ENCODE measurements around the gene EIPR1.
A peak's percentile ranks its signal among the peaks of the same experiment; 100 is the strongest.

Gene EIPR1

DNA sequence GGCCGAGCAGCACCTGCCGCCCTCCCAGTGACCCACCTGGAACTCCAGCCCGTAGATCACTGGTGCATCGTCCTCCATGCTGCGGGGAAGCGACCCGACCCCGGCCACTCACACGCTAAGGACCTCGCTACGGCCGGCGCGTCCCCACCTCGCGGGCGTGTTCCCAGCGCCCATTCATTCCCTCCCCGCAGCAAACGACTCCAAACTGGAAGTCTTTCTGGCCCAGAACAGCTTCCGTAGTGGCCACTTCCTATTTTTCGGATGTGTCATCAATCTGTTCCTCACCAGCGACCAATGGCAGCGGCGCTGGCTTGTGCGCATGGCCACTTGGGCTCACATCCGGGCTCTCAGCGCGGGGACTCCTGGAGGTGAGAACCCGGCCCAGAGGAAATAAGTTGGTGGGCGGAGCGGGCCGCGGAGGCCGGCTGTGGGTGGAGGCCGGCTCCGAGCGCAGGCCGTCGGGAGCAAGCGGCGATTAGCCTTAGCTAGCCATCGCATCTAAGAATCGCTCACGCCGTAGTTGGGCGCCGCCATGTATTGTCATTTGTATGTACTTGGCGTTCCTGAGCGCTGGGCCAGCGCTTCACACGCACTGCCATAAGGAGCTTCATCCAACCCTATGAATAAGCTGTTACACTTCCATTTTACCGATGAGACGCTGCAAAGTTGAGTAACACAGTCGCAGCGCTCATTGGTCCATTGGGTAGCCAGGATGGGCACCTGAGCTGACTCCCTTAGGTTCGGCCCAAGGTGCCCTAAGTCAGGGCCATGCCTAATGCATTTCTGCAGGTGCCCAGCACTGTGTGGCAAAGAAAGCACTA lies at the start of gene EIPR1:
EIPR1 (minus strand) TSS at position 207 of the 821 bp plus-strand sequence; CDS start at position 78, 129 bp downstream.
- Histone ChIP-seq H3K9ac (ENCODE audit: low read length) (peak within 1 kb of the TSS; percentile 63), H3K27me3 (ENCODE audit: control insufficient read depth, insufficient read depth, low read length) (no peaks in the 10 kb centered on the region), H3K4me3 (ENCODE audit: low read length) (peak within 1 kb of the TSS; percentile 52), H3K4me1 (ENCODE audit: control insufficient read depth, insufficient read depth, low read length) (peaks cover 21% of the 10 kb centered on the region), H3K36me3 (ENCODE audit: control insufficient read depth, insufficient read depth, low read length) (no peaks in the 10 kb centered on the region), H3K9me3 (ENCODE audit: control insufficient read depth, low read length) (no peaks in the 10 kb centered on the region)

- Histone ChIP-seq H3K36me3 (ENCODE audit: control insufficient read depth, insufficient read depth, low read length) (peaks cover 8% of the 10 kb centered on the region), H3K27me3 (ENCODE audit: control insufficient read depth, insufficient read depth, low read length) (no peaks in the 10 kb centered on the region), H3K4me1 (ENCODE audit: control insufficient read depth, insufficient read depth, low read length) (no peaks in the 10 kb centered on the region), H3K9ac (ENCODE audit: low read length) (no peak overlapping the region), H3K4me3 (ENCODE audit: low read length) (no peak overlapping the region), H3K9me3 (ENCODE audit: control insufficient read depth, low read length) (no peaks in the 10 kb centered on the region)
Measured at GRCh38 chr2:3427272-3427671, 49.7 kb upstream of the EIPR1 start.

DNA sequence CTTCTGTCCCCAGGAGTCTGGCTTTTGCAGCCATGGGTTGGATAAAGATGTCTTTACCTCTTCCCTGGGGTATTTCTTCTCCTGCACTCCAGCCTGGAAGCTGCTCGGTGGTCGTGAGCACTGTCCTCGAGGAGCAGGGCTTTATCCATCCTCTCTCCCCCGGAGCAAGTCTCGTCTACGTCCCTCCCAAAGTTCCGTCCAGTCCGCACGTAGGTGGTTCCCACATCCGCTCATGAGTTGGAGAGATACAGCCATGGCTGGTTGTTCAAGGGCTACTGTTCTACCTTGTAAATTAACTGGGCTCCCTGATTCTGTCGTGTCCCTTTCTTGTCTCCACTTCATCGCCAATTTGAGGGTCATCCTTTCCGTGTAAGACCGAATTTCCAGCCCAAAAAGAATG lies 49.0 kb upstream of the EIPR1 start:
- no peaks in the 10 kb centered on the region for H3K27me3 ChIP-seq (ENCODE audit: control insufficient read depth, insufficient read depth, low read length)
- H3K4me1 ChIP-seq (ENCODE audit: control insufficient read depth, insufficient read depth, low read length): no peaks in the 10 kb centered on the region
- H3K9ac ChIP-seq (ENCODE audit: low read length): no peak overlapping the region
- H3K9me3 ChIP-seq (ENCODE audit: control insufficient read depth, low read length): no peaks in the 10 kb centered on the region
- no peak overlapping the region for H3K4me3 ChIP-seq (ENCODE audit: low read length)
- peaks cover 8% of the 10 kb centered on the region for H3K36me3 ChIP-seq (ENCODE audit: control insufficient read depth, insufficient read depth, low read length)

DNA sequence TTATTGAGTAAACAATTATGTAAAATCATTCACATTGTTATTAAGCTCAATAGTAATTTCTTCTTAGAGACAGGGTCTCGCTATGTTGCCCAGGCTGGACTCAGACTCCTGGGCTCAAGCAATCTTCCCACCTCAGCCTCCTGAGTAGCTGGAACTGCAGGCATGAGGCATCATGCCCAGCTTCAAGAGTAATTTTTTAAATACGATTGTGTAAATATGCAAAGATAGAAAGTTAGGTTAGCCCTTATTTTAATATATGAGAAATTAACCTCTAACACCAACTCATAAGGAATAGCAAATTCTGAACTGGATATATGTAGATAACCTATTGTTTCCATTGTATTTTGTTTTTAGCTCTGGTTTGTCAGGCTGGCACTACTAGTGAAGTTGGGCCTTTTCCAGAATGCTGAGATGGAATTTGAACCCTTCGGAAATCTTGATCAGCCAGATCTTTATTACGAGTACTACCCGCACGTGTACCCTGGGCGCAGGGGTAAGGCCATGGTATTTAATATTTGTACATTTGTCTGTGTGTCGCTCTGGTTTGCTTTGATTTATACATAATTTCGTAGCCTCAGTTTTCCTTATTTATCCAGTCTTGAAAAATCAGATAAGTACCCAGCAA lies 46.7 kb upstream of the EIPR1 start:
- H3K9ac ChIP-seq (ENCODE audit: low read length): no peak overlapping the region
- H3K4me1 ChIP-seq (ENCODE audit: control insufficient read depth, insufficient read depth, low read length): no peaks in the 10 kb centered on the region
- H3K4me3 ChIP-seq (ENCODE audit: low read length): no peak overlapping the region
- H3K27me3 ChIP-seq (ENCODE audit: control insufficient read depth, insufficient read depth, low read length): no peaks in the 10 kb centered on the region
- H3K9me3 ChIP-seq (ENCODE audit: control insufficient read depth, low read length): no peaks in the 10 kb centered on the region
- H3K36me3 ChIP-seq (ENCODE audit: control insufficient read depth, insufficient read depth, low read length): peaks cover 8% of the 10 kb centered on the region

DNA sequence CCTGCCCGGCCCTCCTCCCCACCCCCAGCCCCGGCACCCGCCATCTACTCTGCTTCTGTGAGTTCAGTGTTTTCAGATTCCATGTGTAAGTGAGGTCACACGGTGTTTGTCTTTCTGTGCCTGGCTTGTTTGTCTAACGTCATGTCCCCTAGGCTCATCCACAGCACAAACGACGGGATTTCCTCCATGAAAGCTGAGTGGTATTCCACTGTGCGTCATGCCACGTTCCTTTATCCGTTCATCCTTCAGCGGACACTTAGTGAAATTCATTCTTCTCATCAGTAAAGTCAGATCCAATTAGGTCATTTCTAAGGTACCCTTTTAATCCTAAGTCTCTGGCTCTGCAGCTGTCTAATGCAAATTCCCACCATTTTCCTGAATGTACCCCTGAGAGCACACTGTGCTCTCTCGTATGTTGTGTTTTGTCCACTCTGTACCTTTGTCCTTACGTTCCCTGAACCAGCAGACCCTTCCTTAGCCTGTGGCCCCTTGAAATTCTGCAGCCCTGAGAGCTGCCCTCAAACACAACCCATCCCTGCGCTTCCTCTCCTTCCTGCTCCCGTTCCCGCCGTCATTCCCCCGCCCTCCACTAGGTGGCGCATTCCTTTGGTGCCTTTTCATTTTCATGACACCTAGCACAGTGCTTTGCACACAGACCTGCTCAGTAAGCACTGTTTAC lies 46.0 kb upstream of the EIPR1 start:
- Histone ChIP-seq H3K4me1 (ENCODE audit: control insufficient read depth, insufficient read depth, low read length) (no peaks in the 10 kb centered on the region), H3K9ac (ENCODE audit: low read length) (no peak overlapping the region), H3K9me3 (ENCODE audit: control insufficient read depth, low read length) (no peaks in the 10 kb centered on the region), H3K36me3 (ENCODE audit: control insufficient read depth, insufficient read depth, low read length) (peaks cover 8% of the 10 kb centered on the region), H3K27me3 (ENCODE audit: control insufficient read depth, insufficient read depth, low read length) (no peaks in the 10 kb centered on the region), H3K4me3 (ENCODE audit: low read length) (no peak overlapping the region)

GRCh38 chr2:3422161-3422779 lies 44.7 kb upstream of the EIPR1 start:
- Histone ChIP-seq H3K27me3 (ENCODE audit: control insufficient read depth, insufficient read depth, low read length) (no peaks in the 10 kb centered on the region), H3K4me1 (ENCODE audit: control insufficient read depth, insufficient read depth, low read length) (no peaks in the 10 kb centered on the region), H3K9ac (ENCODE audit: low read length) (no peak overlapping the region), H3K9me3 (ENCODE audit: control insufficient read depth, low read length) (no peaks in the 10 kb centered on the region), H3K36me3 (ENCODE audit: control insufficient read depth, insufficient read depth, low read length) (peaks cover 8% of the 10 kb centered on the region), H3K4me3 (ENCODE audit: low read length) (no peak overlapping the region)

DNA sequence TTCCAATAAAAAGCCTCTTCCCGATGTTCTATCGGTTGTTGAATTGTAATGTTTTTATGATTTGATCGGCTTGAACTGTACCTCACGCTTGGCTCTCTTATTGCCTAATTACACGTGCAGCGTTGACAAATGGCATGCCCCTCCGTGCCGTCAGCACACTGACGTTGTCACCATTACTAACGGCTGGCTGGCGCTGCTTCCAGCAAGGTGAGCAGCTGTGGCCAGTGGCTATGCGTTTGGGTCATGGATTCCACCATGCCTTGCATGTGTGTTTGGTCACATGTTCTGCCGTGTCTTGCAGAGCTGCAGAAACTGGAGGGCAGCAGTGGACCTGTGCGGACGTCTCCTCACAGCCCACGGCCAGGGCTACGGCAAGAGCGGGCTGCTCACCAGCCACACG lies 44.0 kb upstream of the EIPR1 start:
- Histone ChIP-seq H3K9me3 (ENCODE audit: control insufficient read depth, low read length) (no peaks in the 10 kb centered on the region), H3K36me3 (ENCODE audit: control insufficient read depth, insufficient read depth, low read length) (peaks cover 5% of the 10 kb centered on the region), H3K27me3 (ENCODE audit: control insufficient read depth, insufficient read depth, low read length) (no peaks in the 10 kb centered on the region), H3K4me1 (ENCODE audit: control insufficient read depth, insufficient read depth, low read length) (no peaks in the 10 kb centered on the region), H3K4me3 (ENCODE audit: low read length) (no peak overlapping the region), H3K9ac (ENCODE audit: low read length) (no peak overlapping the region)

- Histone ChIP-seq H3K4me3 (ENCODE audit: low read length) (no peak overlapping the region), H3K4me1 (ENCODE audit: control insufficient read depth, insufficient read depth, low read length) (no peaks in the 10 kb centered on the region), H3K27me3 (ENCODE audit: control insufficient read depth, insufficient read depth, low read length) (no peaks in the 10 kb centered on the region), H3K9me3 (ENCODE audit: control insufficient read depth, low read length) (no peaks in the 10 kb centered on the region), H3K9ac (ENCODE audit: low read length) (no peak overlapping the region), H3K36me3 (ENCODE audit: control insufficient read depth, insufficient read depth, low read length) (peaks cover 4% of the 10 kb centered on the region)
Measured at GRCh38 chr2:3420769-3421397, 43.3 kb upstream of the EIPR1 start.

DNA sequence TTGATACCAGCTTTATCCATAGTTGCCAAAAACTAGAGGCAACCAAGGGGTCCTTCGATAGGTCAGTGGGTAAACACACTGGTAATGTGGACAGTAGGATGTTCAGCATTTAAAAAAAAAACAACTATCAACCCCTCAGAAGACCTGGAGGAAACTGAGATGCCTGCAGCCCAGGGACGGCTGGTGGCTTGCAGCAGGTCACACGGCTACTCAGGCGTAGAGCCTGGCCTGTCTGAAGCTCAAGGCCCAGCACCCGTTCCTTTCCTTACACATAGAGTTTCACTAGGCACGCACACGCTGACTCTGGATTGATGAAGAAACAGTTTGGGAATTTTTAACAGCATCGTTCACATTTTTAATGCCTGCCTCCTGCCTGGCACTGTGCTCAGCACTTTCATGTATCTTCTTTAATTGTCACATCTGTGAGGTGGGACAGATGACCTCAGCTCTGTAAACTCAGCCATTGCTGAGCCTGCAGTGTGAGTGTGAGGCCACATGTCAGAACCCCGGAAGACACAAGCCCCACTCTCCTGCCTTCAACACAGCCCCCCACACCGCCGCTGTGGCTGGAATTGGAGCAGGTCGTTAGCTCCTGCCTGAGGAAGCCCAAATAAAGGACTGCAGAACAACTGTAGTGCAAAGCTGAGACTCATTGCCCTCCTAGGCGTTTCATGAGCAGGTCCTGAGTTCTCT lies 42.6 kb upstream of the EIPR1 start:
- Histone ChIP-seq H3K4me1 (ENCODE audit: control insufficient read depth, insufficient read depth, low read length) (no peaks in the 10 kb centered on the region), H3K4me3 (ENCODE audit: low read length) (no peak overlapping the region), H3K9ac (ENCODE audit: low read length) (no peak overlapping the region), H3K27me3 (ENCODE audit: control insufficient read depth, insufficient read depth, low read length) (no peaks in the 10 kb centered on the region), H3K9me3 (ENCODE audit: control insufficient read depth, low read length) (no peaks in the 10 kb centered on the region), H3K36me3 (ENCODE audit: control insufficient read depth, insufficient read depth, low read length) (peaks cover 2% of the 10 kb centered on the region)

DNA sequence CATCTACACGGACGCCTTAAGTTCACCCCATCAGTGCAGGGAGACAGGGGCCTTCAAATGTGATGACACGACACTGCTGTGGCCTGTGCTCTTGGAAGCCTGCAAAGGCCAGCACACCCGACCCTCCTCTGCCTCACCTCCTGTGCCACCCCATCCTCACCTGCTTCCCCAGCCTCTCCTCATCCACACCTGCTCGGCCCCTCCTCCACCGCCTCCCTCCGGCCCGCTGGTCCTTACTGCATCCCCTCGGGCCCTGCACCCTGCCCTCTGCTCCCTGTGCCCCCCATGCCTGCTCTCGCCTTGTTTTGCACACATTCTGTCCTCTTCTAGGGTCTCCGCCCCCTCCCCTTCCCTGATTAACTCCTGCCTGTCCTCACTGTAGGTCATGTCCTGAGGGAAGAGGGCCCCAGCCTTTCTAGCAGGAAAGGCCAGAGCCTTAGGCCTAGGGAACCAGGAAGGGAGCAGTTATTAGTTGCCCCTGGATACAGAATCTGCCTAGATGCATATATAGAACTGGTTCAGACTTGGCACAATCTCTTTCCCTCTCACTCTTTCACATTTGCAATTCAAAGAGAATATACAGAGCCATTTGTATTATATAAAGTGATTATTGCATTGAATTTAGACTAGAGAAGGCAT lies 41.3 kb upstream of the EIPR1 start:
- Histone ChIP-seq H3K36me3 (ENCODE audit: control insufficient read depth, insufficient read depth, low read length) (no peaks in the 10 kb centered on the region), H3K9ac (ENCODE audit: low read length) (no peak overlapping the region), H3K4me3 (ENCODE audit: low read length) (no peak overlapping the region), H3K4me1 (ENCODE audit: control insufficient read depth, insufficient read depth, low read length) (no peaks in the 10 kb centered on the region), H3K27me3 (ENCODE audit: control insufficient read depth, insufficient read depth, low read length) (no peaks in the 10 kb centered on the region), H3K9me3 (ENCODE audit: control insufficient read depth, low read length) (no peaks in the 10 kb centered on the region)

All from mucosa of stomach (tissue), 1 donor.